DOHH2 (cell line): ENCODE measurements around the gene KLHDC1.
"Not testable (repeated sequence)": the region's sequence is repeated elsewhere in the genome, so short reads cannot be mapped to it uniquely, and the experiment has no call there.

Source experiments
- H3F3A ChIP-seq: fragments of 200-600 bp; sonication (generic), shearing (Covaris generic); 2 replicates; pipeline ENCODE4 v1.6.0; 2016; ENCODE audit warnings: antibody characterized with exemption, mild to moderate bottlenecking; ENCODE audit not compliant: control insufficient read depth, insufficient read depth
- H3K27ac ChIP-seq: fragments of 200-600 bp; sonication (generic); 2 replicates; pipeline ENCODE4 v1.5.1; 2014; ENCODE audit warnings: low read depth, mild to moderate bottlenecking, low read length, moderate library complexity
- H3K27me3 ChIP-seq: fragments of 200-600 bp; sonication (generic); 2 replicates; pipeline ENCODE4 v1.6.1; 2014; ENCODE audit warnings: mild to moderate bottlenecking, low read length, mixed read lengths; ENCODE audit not compliant: control insufficient read depth
- H3K36me3 ChIP-seq: fragments of 200-600 bp; sonication (generic); 2 replicates; pipeline ENCODE4 v1.6.1; 2014; ENCODE audit warnings: mild to moderate bottlenecking, low read length, moderate library complexity, mixed read lengths; ENCODE audit not compliant: control insufficient read depth
- H3K4me1 ChIP-seq: fragments of 200-600 bp; sonication (generic); 2 replicates; pipeline ENCODE4 v1.6.1; 2014; ENCODE audit warnings: mild to moderate bottlenecking, low read length, mixed read lengths; ENCODE audit not compliant: control insufficient read depth
- H3K4me2 ChIP-seq: fragments of 200-600 bp; sonication (generic); 2 replicates; pipeline ENCODE4 v1.6.0; 2014; ENCODE audit warnings: mild to moderate bottlenecking, low read length, moderate library complexity
- H3K4me3 ChIP-seq: fragments of 200-600 bp; sonication (generic); 2 replicates; pipeline ENCODE4 v1.5.1; 2014; ENCODE audit warnings: mild to moderate bottlenecking, low read length, mixed read lengths
- H3K79me2 ChIP-seq: fragments of 200-600 bp; sonication (generic); 2 replicates; pipeline ENCODE4 v1.6.1; 2014; ENCODE audit warnings: mild to moderate bottlenecking, low read length, mixed read lengths; ENCODE audit not compliant: control insufficient read depth
- H3K9me2 ChIP-seq: fragments of 200-600 bp; sonication (generic); replicated peaks from 2 replicates; pipeline ENCODE4 v1.6.1; 2014; ENCODE audit warnings: mild to moderate bottlenecking, low read length, mixed read lengths; ENCODE audit not compliant: control insufficient read depth
- H3K9me3 ChIP-seq: fragments of 200-600 bp; sonication (generic); 2 replicates; pipeline ENCODE4 v1.6.1; 2014; ENCODE audit warnings: antibody characterized with exemption, low read length, mixed read lengths; ENCODE audit not compliant: control insufficient read depth, insufficient read depth
- H4K20me1 ChIP-seq: fragments of 200-600 bp; sonication (generic); 2 replicates; pipeline ENCODE4 v1.6.0; 2014; ENCODE audit warnings: low read depth, mild to moderate bottlenecking, antibody characterized with exemption, low read length, moderate library complexity; ENCODE audit not compliant: control insufficient read depth, insufficient read depth
- CTCF ChIP-seq: fragments of 200-600 bp; sonication (generic); IDR thresholded peaks from one replicate; pipeline ENCODE4 v1.5.1; 2014; ENCODE audit warnings: antibody characterized with exemption, mild to moderate bottlenecking, low read depth, low read length; ENCODE audit not compliant: poor library complexity, severe bottlenecking
- EZH2phosphoT487 ChIP-seq: fragments of 200-600 bp; sonication (generic); IDR thresholded peaks from 2 replicates; pipeline ENCODE4 v1.6.1; 2017; ENCODE audit warnings: borderline replicate concordance, mild to moderate bottlenecking, antibody characterized with exemption, low read length, moderate library complexity, mixed read lengths

Gene KLHDC1

GRCh38 chr14:49692811-49693734 lies at the start of gene KLHDC1:
Gene KLHDC1, plus strand, starts transcription at chr14:49693120. Its CDS starts 75 bp downstream, at chr14:49693195.
- H3K36me3 ChIP-seq, result no peaks in the 10 kb centered on the region

GRCh38 chr14:49653508-49653907 lies 39.4 kb upstream of the KLHDC1 start:
- Histone ChIP-seq H4K20me1 (no peaks in the 10 kb centered on the region), H3K4me3 (no peak overlapping the region), H3K9me2 (no peaks in the 10 kb centered on the region), H3K79me2 (peaks cover 4% of the 10 kb centered on the region), H3K36me3 (peaks cover 48% of the 10 kb centered on the region), H3K4me1 (no peaks in the 10 kb centered on the region), H3K4me2 (no peak overlapping the region), H3F3A (peaks cover 9% of the 10 kb centered on the region), H3K9me3 (no peaks in the 10 kb centered on the region), H3K27ac (no peak overlapping the region), H3K27me3 (no peaks in the 10 kb centered on the region)
- TF ChIP-seq CTCF, result no peak
- no peak for TF ChIP-seq EZH2phosphoT487

More at GRCh38 chr14:49692811-49693734, at the start of gene KLHDC1:
- Histone ChIP-seq H3F3A (peaks cover 24% of the 10 kb centered on the region), H3K4me1 (peaks cover 33% of the 10 kb centered on the region), H3K4me2 (peak within 1 kb of the TSS; percentile 78), H4K20me1 (no peaks in the 10 kb centered on the region), H3K4me3 (peak within 1 kb of the TSS; percentile 79), H3K9me2 (no peaks in the 10 kb centered on the region), H3K27me3 (no peaks in the 10 kb centered on the region), H3K27ac (peak within 1 kb of the TSS; percentile 20; the same call in 1 of the 2 replicates), H3K9me3 (no peaks in the 10 kb centered on the region), H3K79me2 (peaks cover 9% of the 10 kb centered on the region)
- TF ChIP-seq CTCF, result no peak
- TF ChIP-seq EZH2phosphoT487, result no peak

- Histone ChIP-seq H3K9me3 (no peaks in the 10 kb centered on the region), H3F3A (peaks cover 8% of the 10 kb centered on the region), H3K4me2 (no peak overlapping the region), H3K27me3 (no peaks in the 10 kb centered on the region), H3K36me3 (peaks cover 49% of the 10 kb centered on the region), H3K4me3 (no peak overlapping the region), H3K9me2 (no peaks in the 10 kb centered on the region), H3K27ac (no peak overlapping the region), H4K20me1 (no peaks in the 10 kb centered on the region), H3K4me1 (no peaks in the 10 kb centered on the region), H3K79me2 (peaks cover 3% of the 10 kb centered on the region)
- TF ChIP-seq EZH2phosphoT487 (no peak), CTCF (no peak)
Observed at GRCh38 chr14:49654511-49654910, 38.4 kb upstream of the KLHDC1 start.

- H3K9me2 ChIP-seq, H3K27me3 ChIP-seq, H3K27ac ChIP-seq, H3K4me2 ChIP-seq, H3K9me3 ChIP-seq, H3F3A ChIP-seq, H3K4me1 ChIP-seq, H3K4me3 ChIP-seq, H4K20me1 ChIP-seq, H3K79me2 ChIP-seq: not testable (repeated sequence)
- H3K36me3 ChIP-seq, result peaks cover 46% of the 10 kb centered on the region
Observed at GRCh38 chr14:49657500-49657899, 35.4 kb upstream of the KLHDC1 start.
